Neural cell (in vitro differentiated cells): ENCODE data around the gene COMT.

ENCODE experiments used
- EP300 ChIP-seq: fragments of 450-650 bp; conservative IDR thresholded peaks from 2 replicates; pipeline ENCODE4 v1.6.1; 2014; ENCODE audit warnings: antibody characterized with exemption, mild to moderate bottlenecking, moderate library complexity; ENCODE audit not compliant: poor library complexity, severe bottlenecking
- EZH2 ChIP-seq: fragments of 200-600, 300-800 bp; shearing (Covaris generic), sonication (generic); IDR thresholded peaks from 2 replicates; pipeline ENCODE4 v1.6.1; 2014; ENCODE audit warnings: antibody characterized with exemption, low read length, borderline replicate concordance, mild to moderate bottlenecking; ENCODE audit not compliant: insufficient read depth, poor library complexity, severe bottlenecking
- MXI1 ChIP-seq: fragments of 450-650 bp; conservative IDR thresholded peaks from 2 replicates; pipeline ENCODE4 v1.6.1; 2014; ENCODE audit warnings: antibody characterized with exemption, mild to moderate bottlenecking; ENCODE audit not compliant: poor library complexity, severe bottlenecking
- POLR2AphosphoS5 ChIP-seq: IDR thresholded peaks from 2 replicates; pipeline ENCODE4 v1.6.1; 2012
- RAD21 ChIP-seq: fragments of 450-650 bp; conservative IDR thresholded peaks from 2 replicates; pipeline ENCODE4 v1.6.1; 2014; ENCODE audit warnings: antibody characterized with exemption, mild to moderate bottlenecking, moderate library complexity
- SMC3 ChIP-seq: fragments of 450-650 bp; conservative IDR thresholded peaks from 2 replicates; pipeline ENCODE4 v1.6.1; 2014; ENCODE audit warnings: antibody characterized with exemption, mild to moderate bottlenecking, moderate library complexity; ENCODE audit not compliant: poor library complexity
- TAF1 ChIP-seq: IDR thresholded peaks from 2 replicates; pipeline ENCODE4 v1.6.1; 2012; ENCODE audit warnings: low read depth
- TF ChIP-seq, protein P1 (sequence below): fragments of 450-650 bp; IDR thresholded peaks from 2 replicates; pipeline ENCODE4 v1.5.1; 2014; ENCODE audit warnings: antibody characterized with exemption, mild to moderate bottlenecking, moderate library complexity; ENCODE audit not compliant: poor library complexity, severe bottlenecking
- TF ChIP-seq, protein P2 (sequence below): IDR thresholded peaks from 2 replicates; pipeline ENCODE4 v1.6.1; 2012; ENCODE audit warnings: borderline replicate concordance

DNA sequence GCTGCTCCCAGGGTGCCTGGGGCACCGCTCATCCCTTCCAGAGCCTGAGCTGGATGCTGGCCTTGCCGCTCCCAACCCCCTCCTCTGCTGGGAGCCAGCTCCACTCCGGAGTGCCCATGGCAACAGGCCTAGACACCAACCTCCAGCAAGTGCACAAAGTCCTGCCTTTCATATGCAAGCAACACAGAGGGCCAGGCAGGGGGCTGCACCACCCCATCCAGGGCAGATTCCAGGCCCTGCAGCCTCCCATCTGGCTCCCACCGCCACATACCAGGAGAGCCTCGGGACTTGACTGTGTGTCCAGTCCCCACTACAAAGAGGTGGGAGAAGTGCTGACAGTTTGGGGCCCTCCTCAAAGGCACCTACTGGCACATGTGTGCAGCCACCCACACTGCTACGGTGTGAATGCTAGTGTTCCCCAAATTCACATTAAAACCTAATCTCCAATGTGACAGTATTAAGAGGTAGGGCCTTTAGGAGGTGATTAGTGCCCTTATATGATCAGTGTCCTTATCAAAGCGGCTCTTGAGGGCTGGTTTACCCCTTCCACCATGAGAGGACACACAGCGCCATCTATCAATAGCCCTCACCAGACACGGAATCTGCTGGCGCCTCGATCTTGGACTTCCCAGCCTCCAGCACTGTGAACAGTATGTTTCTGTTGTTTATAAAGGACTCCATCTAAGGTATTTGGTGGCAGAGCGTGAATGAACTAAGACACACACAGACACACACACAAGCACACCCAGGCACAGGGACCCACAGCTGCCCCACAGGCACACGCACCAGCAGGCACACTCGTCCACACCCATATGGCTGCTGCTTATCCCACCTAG lies 58.9 kb downstream of the COMT start:
- TF ChIP-seq EP300, result no peak
- TF ChIP-seq SMC3, result no peak
- TF ChIP-seq, protein P1, sequence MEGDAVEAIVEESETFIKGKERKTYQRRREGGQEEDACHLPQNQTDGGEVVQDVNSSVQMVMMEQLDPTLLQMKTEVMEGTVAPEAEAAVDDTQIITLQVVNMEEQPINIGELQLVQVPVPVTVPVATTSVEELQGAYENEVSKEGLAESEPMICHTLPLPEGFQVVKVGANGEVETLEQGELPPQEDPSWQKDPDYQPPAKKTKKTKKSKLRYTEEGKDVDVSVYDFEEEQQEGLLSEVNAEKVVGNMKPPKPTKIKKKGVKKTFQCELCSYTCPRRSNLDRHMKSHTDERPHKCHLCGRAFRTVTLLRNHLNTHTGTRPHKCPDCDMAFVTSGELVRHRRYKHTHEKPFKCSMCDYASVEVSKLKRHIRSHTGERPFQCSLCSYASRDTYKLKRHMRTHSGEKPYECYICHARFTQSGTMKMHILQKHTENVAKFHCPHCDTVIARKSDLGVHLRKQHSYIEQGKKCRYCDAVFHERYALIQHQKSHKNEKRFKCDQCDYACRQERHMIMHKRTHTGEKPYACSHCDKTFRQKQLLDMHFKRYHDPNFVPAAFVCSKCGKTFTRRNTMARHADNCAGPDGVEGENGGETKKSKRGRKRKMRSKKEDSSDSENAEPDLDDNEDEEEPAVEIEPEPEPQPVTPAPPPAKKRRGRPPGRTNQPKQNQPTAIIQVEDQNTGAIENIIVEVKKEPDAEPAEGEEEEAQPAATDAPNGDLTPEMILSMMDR, result no peak
- TF ChIP-seq POLR2AphosphoS5, result no peak
- no peak for TF ChIP-seq EZH2
- no peak for TF ChIP-seq RAD21
- no peak for TF ChIP-seq MXI1
- TF ChIP-seq, protein P2, sequence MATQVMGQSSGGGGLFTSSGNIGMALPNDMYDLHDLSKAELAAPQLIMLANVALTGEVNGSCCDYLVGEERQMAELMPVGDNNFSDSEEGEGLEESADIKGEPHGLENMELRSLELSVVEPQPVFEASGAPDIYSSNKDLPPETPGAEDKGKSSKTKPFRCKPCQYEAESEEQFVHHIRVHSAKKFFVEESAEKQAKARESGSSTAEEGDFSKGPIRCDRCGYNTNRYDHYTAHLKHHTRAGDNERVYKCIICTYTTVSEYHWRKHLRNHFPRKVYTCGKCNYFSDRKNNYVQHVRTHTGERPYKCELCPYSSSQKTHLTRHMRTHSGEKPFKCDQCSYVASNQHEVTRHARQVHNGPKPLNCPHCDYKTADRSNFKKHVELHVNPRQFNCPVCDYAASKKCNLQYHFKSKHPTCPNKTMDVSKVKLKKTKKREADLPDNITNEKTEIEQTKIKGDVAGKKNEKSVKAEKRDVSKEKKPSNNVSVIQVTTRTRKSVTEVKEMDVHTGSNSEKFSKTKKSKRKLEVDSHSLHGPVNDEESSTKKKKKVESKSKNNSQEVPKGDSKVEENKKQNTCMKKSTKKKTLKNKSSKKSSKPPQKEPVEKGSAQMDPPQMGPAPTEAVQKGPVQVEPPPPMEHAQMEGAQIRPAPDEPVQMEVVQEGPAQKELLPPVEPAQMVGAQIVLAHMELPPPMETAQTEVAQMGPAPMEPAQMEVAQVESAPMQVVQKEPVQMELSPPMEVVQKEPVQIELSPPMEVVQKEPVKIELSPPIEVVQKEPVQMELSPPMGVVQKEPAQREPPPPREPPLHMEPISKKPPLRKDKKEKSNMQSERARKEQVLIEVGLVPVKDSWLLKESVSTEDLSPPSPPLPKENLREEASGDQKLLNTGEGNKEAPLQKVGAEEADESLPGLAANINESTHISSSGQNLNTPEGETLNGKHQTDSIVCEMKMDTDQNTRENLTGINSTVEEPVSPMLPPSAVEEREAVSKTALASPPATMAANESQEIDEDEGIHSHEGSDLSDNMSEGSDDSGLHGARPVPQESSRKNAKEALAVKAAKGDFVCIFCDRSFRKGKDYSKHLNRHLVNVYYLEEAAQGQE, result no peak
- TF ChIP-seq TAF1, result no peak
